Measurements from ENCODE around the gene OGN.
"Not testable (repeated sequence)": the region's sequence is repeated elsewhere in the genome, so short reads cannot be mapped to it uniquely, and the experiment has no call there.

Gene OGN

GRCh38 chr9:92414566-92414965 is 10.2 kb upstream of the OGN start:
- Histone ChIP-seq H3K27me3 (ENCODE audit: control insufficient read depth, low read length) (no peaks in the 10 kb centered on the region), H3K4me2 (ENCODE audit: low read length) (peak overlapping the region; percentile 41), H3K9me3 (ENCODE audit: control insufficient read depth, insufficient read depth, low read length) (no peaks in the 10 kb centered on the region), H3K36me3 (ENCODE audit: control insufficient read depth, low read length) (no peaks in the 10 kb centered on the region), H3K27ac (ENCODE audit: low read depth, low read length) (no peak overlapping the region), H3F3A (ENCODE audit: control insufficient read depth, insufficient read depth) (no peaks in the 10 kb centered on the region), H3K79me2 (ENCODE audit: control insufficient read depth, low read length) (no peaks in the 10 kb centered on the region), H3K4me1 (ENCODE audit: control insufficient read depth, low read length) (peaks cover 19% of the 10 kb centered on the region), H4K20me1 (ENCODE audit: control insufficient read depth, insufficient read depth, low read depth, low read length) (peaks cover 8% of the 10 kb centered on the region; the same call in 1 of the 2 replicates), H3K4me3 (ENCODE audit: low read length) (0 out of 2 replicates have a peak overlapping the region, but pooled peaks have one; percentile 1), H3K9me2 (replicated peaks; ENCODE audit: control insufficient read depth, low read length) (no peaks in the 10 kb centered on the region)
- TF ChIP-seq EZH2phosphoT487 (IDR thresholded peaks at IDR 0.05; ENCODE audit: borderline replicate concordance, low read length) (no peak), CTCF (IDR thresholded peaks at IDR 0.05; ENCODE audit: low read depth, low read length, poor library complexity, severe bottlenecking) (no peak)

- not testable (repeated sequence) for H3K4me2 ChIP-seq (ENCODE audit: low read length); H3K27me3 ChIP-seq (ENCODE audit: control insufficient read depth, low read length); H3K9me3 ChIP-seq (ENCODE audit: control insufficient read depth, insufficient read depth, low read length); H3F3A ChIP-seq (ENCODE audit: control insufficient read depth, insufficient read depth); H3K9me2 ChIP-seq (replicated peaks; ENCODE audit: control insufficient read depth, low read length); H3K27ac ChIP-seq (ENCODE audit: low read depth, low read length); H3K4me3 ChIP-seq (ENCODE audit: low read length); H4K20me1 ChIP-seq (ENCODE audit: control insufficient read depth, insufficient read depth, low read depth, low read length); H3K79me2 ChIP-seq (ENCODE audit: control insufficient read depth, low read length); H3K36me3 ChIP-seq (ENCODE audit: control insufficient read depth, low read length)
- peaks cover 28% of the 10 kb centered on the region for H3K4me1 ChIP-seq (ENCODE audit: control insufficient read depth, low read length)
Measured at GRCh38 chr9:92411157-92411556, 6.8 kb upstream of the OGN start.

GRCh38 chr9:92408747-92409478 is 4.5 kb upstream of the OGN start:
- TF ChIP-seq CTCF (IDR thresholded peaks at IDR 0.05; ENCODE audit: low read depth, low read length, poor library complexity, severe bottlenecking): no peak
- TF ChIP-seq EZH2phosphoT487 (IDR thresholded peaks at IDR 0.05; ENCODE audit: borderline replicate concordance, low read length): no peak
- H4K20me1 ChIP-seq (ENCODE audit: control insufficient read depth, insufficient read depth, low read depth, low read length): 0 out of 2 replicates have a peak, but pooled peaks cover 4% of the 10 kb centered on the region
- H3K27ac ChIP-seq (ENCODE audit: low read depth, low read length): no peak overlapping the region
- H3K4me2 ChIP-seq (ENCODE audit: low read length): no peak overlapping the region
- H3K9me2 ChIP-seq (replicated peaks; ENCODE audit: control insufficient read depth, low read length): no peaks in the 10 kb centered on the region
- H3K9me3 ChIP-seq (ENCODE audit: control insufficient read depth, insufficient read depth, low read length): no peaks in the 10 kb centered on the region
- no peaks in the 10 kb centered on the region for H3F3A ChIP-seq (ENCODE audit: control insufficient read depth, insufficient read depth)
- no peak overlapping the region for H3K4me3 ChIP-seq (ENCODE audit: low read length)
- no peaks in the 10 kb centered on the region for H3K36me3 ChIP-seq (ENCODE audit: control insufficient read depth, low read length)
- H3K27me3 ChIP-seq (ENCODE audit: control insufficient read depth, low read length): no peaks in the 10 kb centered on the region
- no peaks in the 10 kb centered on the region for H3K79me2 ChIP-seq (ENCODE audit: control insufficient read depth, low read length)
- H3K4me1 ChIP-seq (ENCODE audit: control insufficient read depth, low read length): peaks cover 21% of the 10 kb centered on the region

GRCh38 chr9:92407818-92408217 is 3.4 kb upstream of the OGN start:
- no peaks in the 10 kb centered on the region for H3K9me3 ChIP-seq (ENCODE audit: control insufficient read depth, insufficient read depth, low read length)
- H3K27ac ChIP-seq (ENCODE audit: low read depth, low read length): no peak overlapping the region
- H3F3A ChIP-seq (ENCODE audit: control insufficient read depth, insufficient read depth): no peaks in the 10 kb centered on the region
- H3K36me3 ChIP-seq (ENCODE audit: control insufficient read depth, low read length): no peaks in the 10 kb centered on the region
- no peaks in the 10 kb centered on the region for H3K9me2 ChIP-seq (replicated peaks; ENCODE audit: control insufficient read depth, low read length)
- TF ChIP-seq EZH2phosphoT487 (IDR thresholded peaks at IDR 0.05; ENCODE audit: borderline replicate concordance, low read length) (no peak), CTCF (IDR thresholded peaks at IDR 0.05; ENCODE audit: low read depth, low read length, poor library complexity, severe bottlenecking) (no peak)
- no peaks in the 10 kb centered on the region for H4K20me1 ChIP-seq (ENCODE audit: control insufficient read depth, insufficient read depth, low read depth, low read length)
- H3K4me1 ChIP-seq (ENCODE audit: control insufficient read depth, low read length): peaks cover 16% of the 10 kb centered on the region
- H3K4me2 ChIP-seq (ENCODE audit: low read length): no peak overlapping the region
- H3K79me2 ChIP-seq (ENCODE audit: control insufficient read depth, low read length): no peaks in the 10 kb centered on the region
- no peak overlapping the region for H3K4me3 ChIP-seq (ENCODE audit: low read length)
- no peaks in the 10 kb centered on the region for H3K27me3 ChIP-seq (ENCODE audit: control insufficient read depth, low read length)

Data from DOHH2 (cell line).